NCI-H526 (cell line): Measurements from ENCODE around the gene PIM3.

Source experiments
- DNase-seq, 2 experiments: peaks; one replicate each; lab custom pipeline; 2025; lab: John Stamatoyannopoulos, UW

The PIM3 gene

DNA sequence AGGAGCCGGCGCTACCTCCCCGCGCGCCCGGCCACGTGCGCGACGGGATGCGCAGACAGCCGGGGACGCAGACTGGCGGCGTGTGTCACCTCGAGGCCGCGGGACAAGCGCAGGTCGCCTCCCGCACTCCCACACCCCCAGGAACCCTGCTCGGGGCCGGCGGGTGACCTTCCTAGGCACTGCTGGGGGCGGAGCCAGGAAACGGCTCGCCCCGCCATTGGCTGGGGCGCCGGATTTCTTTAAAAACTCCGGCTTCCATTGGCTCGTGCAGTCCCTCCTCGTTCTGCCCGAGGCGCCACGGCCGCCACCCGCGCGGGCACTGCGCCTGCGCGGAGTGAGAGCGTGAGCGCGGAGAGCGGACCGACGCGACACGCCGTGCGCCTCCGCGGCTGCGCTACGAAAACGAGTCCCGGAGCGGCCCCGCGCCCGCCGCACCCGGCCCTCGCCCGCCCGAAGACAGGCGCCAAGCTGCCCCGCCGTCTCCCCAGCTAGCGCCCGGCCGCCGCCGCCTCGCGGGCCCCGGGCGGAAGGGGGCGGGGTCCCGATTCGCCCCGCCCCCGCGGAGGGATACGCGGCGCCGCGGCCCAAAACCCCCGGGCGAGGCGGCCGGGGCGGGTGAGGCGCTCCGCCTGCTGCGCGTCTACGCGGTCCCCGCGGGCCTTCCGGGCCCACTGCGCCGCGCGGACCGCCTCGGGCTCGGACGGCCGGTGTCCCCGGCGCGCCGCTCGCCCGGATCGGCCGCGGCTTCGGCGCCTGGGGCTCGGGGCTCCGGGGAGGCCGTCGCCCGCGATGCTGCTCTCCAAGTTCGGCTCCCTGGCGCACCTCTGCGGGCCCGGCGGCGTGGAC, at the start of gene PIM3:
Gene PIM3, plus strand, starts transcription at position 614 of the 846 bp plus-strand sequence. Its CDS starts 176 bp downstream, at position 790.
- peak; percentile 78 to 94 for DNase-seq

DNA sequence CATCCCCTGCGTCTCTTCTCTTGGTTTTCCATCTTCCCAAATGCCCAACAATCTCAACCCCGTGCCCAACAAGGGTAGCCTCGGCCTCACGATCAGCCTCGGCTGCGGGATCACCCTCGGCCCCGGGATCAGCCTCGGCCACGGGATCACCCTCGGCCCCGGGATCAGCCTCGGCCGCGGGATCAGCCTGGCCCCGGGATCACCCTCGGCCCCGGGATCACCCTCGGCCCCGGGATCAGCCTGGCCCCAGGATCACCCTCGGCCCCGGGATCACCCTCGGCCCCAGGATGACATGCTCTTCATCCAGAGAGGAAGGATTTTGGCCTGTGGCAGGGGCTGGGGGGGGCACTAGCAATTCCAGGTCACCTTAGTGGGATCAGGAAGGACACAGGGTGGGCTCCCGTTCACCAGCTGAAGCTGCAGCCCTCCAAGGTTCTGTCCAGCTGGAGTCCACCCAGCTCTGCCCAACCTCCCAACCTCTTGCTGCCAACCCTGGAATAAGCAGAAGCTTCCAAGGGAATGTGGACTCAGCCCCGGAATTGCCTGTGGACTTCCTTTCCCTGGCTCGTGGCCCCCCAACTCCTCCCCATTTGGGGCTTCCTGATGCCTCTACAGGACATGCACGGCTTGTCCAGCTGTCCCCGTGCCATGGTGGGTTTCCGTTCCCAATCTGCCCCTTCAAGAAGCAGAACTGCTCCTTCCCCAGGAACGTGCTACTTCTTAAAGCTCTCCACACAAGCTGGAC, 48.5 kb upstream of the PIM3 start:
- no peak for DNase-seq

DNA sequence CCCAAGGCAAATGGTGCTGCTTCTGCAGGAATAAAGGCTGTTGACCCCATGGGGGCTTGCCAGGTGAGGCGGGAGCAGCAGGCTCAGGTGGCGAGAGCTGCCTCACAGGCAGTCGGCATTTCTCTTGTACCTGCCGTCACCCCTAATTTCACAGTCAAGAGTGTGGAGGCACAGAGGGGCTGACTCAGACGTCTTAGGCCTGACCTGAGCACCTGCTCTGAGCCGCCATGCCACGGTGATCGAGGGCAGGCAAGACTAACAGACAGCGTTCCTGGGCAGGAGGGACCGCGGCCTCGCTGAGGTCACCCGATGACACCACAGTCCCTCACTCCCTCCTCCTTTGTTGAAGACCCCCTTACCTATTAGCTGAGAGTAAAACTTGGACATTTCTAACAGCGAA, 47.5 kb upstream of the PIM3 start:
- DNase-seq, result no peak

DNA sequence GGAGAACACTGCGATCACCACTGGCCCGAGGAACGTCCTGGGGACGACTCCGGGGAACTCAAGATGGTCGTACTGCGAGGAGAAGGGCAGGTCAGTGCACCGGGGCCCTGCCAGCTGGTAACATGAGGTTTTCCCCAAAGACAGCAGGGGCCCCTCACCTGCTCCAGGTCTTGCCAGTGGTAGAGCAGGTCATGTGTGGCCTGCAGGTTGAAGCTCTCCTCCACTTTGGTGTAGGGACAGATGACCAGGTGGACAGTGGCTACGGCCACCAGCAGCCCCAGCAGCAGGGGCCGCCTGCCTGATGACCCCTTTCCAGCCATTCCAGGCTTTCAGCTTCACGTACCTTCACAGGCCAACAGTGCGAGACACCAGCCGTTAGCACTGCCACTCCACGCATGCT, 47.1 kb upstream of the PIM3 start:
- no peak for DNase-seq

DNA sequence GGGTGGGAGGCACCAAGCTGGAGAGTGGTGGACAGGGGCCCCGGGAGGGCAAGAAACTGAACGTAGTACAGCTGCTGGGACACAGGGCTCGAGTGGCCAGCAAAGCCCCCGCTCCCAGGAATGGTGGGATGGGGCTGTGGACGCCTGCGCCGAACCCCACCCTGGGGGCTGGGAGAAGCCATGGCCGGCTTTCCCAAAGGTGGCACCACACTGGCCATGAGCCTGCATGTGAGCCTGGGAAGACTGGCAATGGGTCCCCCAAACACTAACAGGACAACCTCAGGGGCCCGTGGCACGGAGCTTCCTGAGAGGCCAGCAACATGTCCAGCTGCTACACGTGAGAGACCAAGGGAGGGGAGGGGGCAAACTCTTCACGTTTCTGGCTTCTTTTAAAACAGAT, 46.3 kb upstream of the PIM3 start:
- no peak for DNase-seq

DNA sequence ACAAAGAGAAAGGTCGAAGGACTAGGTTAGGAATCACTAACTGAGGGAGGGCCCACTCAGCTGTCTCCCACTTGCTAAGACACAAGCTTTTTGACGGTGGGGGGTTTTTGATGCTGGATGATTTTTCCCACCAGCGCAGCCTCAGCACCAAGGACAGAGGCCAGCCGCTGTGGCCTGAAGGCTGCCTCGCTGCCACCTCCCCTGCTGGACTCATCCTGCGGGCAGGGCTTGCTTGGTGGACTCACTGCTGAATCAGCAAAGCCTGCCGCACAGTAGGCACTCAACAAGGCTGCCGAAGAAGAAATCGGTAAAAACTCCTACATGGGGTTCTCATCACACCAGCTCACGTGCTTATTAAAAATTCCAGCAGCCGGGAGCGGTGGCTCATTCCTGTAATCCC, 45.0 kb upstream of the PIM3 start:
- no peak for DNase-seq

DNA sequence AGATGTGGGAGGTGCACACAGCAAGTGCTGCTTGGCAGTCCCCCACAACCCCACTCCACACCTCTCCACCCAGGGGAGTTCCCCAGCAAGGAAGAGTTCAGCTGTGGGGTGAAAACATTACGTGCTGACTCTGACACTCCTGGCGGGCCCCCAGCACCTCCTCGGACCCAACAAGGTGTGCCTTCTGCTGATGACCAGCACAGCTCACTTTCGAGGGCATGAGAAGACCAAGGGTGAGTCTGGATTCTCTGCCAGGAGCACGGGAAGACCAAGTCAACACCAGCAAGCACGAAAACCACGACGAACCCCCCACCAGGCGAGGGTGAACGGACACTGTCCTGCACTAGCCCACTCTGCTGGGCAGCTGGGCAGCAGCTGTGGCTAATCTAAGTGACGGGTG, 43.7 kb upstream of the PIM3 start:
- no peak for DNase-seq

DNA sequence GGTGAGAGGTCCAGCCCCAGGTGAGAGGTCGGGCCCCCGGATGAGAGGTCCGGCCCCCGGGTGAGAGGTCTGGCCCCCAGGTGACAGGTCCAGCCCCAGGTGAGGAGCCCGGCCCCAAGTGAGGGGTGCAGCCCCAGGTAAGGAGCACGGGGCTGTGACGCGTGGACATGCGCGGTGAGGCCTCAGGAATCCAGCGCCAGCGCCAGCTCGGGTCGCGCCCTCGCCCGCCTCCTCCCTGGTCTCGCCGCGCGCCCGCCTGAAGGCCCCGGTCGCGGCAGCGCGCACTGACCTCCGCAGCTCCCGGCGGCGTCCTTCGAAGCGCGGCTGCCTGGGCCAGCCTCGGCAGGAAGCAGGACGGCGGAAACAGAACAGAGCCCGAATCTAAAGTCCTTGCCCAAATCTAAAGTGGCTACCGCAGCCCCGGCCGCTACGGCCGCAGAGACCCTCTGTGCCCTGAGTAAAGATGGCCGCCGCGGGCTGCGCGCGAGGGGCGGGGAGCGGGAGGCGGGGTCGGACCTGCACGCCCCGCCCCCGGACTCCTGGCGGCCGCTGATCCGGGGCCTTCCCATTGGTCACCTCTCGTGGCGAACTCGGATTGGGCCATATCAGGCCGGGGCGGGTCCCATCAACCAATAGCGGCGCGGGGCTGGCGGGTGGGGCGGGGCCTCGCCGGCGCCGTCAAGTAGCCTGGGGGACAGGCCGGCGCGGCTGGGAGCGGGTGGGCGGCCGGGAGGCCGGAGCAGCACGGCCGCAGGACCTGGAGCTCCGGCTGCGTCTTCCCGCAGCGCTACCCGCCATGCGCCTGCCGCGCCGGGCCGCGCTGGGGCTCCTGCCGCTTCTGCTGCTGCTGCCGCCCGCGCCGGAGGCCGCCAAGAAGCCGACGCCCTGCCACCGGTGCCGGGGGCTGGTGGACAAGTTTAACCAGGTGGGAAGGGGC, 42.3 kb upstream of the PIM3 start, which contains the start of the genes ALG12 and CRELD2:
Gene ALG12, minus strand, starts transcription at position 465 of the 937 bp plus-strand sequence. CDS start 4,673 bp downstream, outside the sequence.
Gene CRELD2, plus strand, starts transcription at position 661 of the 937 bp plus-strand sequence. Its CDS starts 136 bp downstream, at position 797.
- peak; percentile 79 to 95 for DNase-seq

DNA sequence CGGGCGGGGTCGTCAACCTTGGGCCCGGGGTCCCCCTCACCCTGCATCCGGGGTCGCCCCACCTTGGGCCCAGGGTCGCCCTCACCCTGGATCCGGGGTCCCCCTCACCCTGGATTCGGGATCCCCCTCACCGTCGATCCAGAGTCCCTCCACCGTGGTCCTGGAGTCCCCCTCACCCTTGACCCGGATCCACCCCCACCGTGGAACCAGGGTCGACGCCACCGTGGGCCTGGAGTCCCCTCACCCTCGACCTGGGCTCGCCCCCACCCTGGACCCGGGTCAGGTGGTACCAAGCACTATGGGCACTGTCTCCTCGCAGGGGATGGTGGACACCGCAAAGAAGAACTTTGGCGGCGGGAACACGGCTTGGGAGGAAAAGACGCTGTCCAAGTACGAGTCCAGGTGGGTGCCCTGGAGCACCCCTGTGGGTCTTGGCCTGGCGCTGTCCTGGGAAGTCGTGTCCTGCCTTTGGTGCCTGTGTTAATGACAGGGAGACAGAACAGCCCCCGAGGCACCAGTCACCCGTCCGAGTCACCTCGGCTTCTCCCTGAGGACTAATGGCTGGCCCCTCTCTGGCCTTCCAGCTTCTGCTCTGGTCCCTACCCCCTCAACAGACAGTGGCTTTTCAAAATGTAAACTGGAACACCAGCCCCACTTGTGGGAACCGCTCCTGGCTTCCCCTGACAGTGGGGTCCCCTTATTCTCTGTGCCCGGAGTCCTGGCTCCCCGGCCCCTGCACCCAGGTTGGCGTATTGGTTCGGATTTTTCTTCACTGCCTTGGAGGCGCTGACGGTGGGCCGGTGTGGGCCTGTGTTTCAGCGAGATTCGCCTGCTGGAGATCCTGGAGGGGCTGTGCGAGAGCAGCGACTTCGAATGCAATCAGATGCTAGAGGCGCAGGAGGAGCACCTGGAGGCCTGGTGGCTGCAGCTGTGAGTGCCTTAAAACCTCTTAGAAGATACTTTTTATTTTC, 41.4 kb upstream of the PIM3 start:
- DNase-seq, result no peak

DNA sequence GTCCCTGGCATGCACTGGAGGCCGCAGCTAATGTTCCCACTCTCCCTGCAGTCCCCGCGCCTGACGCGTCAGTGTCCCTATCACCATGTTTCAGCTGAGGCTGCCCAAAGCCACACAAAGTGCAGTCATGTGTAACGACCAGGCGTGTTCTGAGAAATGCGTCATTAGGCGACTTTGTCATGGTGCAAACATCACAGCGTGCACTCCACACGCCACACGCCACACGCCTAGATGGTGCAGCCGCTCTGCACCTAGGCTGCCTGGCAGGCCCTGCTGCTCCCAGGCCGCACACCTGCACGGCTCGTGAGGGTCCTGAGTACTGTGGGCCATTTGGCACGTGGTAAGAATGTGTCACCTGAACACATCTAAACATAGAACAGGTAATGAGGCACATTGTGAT, 39.7 kb upstream of the PIM3 start:
- DNase-seq, result no peak

DNA sequence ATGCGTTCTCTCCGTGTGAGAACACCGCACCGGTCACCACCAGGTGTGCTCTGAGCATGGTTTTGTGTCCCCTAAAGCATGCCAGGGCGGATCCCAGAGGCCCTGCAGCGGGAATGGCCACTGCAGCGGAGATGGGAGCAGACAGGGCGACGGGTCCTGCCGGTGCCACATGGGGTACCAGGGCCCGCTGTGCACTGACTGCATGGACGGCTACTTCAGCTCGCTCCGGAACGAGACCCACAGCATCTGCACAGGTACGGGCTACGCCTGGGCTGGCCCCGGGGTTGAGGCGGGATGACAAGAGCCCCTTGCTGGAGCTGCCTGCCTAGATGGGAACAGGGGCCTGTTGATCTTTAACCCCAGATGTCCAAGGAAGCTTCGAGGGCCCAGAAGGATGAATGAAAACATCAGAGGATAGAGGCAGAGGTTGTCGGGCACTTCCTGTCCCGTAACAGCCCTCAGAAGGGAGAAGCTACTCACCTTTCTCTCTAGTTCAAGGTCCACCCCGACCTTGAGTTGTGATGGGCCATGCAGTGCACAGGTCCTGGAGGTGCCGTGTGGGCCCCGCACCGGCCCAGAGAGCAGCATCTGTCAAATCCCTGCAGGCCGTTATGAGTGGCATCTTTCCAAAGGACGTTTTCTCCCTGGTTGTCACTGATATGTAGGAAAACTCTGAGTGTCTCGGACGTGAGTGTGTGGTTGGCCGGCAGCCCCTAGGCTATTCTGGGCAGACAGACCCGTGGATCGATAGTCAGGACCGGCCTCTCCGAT, 38.9 kb upstream of the PIM3 start:
- no peak for DNase-seq

DNA sequence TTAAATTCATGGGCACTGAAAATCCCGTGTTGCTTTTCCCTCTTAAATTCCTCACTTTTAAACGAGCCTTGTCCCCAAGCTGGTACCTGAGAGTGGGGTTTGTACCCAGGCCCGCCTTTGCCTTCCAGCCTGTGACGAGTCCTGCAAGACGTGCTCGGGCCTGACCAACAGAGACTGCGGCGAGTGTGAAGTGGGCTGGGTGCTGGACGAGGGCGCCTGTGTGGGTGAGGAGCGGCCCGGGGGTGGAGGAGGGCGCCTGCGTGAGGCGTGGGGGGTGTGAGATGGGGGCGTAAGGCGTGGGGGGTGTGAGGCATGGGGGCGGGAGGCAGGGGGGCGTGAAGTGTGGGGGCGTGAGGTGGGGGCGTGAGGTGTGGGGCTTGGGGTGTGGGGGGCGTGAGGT, 38.1 kb upstream of the PIM3 start:
- no peak for DNase-seq

DNA sequence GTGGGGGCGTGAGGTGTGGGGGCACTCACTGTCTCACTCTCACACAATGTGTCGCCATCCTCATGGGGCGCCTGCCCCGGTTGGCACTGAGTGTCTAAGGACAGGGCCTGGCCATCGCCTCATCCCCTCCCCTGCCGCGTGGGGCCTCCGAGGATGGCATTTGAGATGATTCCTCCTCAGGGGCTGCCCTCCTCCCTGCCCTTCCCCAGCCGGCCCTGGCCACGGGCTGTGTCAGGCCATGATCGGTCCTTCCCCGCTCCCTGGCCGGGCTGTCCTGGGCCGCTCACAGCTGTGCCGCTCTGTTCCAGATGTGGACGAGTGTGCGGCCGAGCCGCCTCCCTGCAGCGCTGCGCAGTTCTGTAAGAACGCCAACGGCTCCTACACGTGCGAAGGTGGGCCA, 37.6 kb upstream of the PIM3 start:
- DNase-seq, result no peak

DNA sequence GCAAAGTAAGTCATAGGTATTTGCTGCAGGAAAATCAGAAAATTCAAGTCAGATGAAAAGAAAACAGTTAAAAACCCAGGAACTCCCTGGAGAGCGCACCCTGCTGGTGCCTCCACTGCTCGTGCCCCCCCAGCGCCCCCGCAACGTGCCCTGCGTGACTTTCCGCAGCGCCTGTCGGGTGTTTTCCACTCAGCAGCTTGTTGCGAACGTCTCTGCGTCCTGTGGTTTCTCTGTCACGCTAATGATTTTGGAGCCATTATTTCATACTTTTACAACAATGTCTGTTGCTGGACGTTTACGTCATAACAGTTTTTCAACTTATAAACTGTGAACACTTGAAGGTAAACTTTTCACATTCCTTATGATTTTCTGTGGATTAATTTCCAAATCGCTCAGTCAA, 37.1 kb upstream of the PIM3 start:
- no peak for DNase-seq

DNA sequence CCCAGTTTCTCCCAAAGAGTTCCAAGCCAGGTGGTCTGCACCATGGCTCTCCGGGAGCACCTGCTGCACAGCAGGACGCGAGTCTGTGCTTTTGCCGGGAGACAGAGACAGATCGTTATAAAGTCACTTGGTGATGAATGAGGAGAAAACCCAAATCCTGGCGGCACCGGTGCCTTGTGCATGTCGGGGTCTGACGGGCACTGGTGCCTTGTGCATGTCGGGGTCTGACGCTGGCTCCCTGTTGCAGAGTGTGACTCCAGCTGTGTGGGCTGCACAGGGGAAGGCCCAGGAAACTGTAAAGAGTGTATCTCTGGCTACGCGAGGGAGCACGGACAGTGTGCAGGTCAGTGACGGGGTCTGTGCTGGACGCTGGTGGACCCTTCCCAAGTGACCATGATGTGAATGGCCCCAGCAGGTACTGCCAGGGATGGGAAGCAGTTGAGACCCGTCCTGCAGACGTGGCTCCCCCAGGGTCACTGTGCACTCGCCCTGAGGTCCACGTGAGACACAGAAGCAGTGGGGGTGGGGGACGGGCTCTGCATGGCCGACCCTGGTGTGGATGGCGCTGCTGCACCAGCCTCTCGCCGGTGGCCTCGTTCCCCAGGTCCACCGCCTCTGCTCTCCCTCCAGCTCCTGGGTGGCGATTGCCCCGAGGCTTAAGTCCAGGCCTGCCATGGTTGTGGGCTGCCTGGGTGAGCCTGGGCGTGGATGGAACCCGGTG, 36.3 kb upstream of the PIM3 start:
- no peak for DNase-seq

DNA sequence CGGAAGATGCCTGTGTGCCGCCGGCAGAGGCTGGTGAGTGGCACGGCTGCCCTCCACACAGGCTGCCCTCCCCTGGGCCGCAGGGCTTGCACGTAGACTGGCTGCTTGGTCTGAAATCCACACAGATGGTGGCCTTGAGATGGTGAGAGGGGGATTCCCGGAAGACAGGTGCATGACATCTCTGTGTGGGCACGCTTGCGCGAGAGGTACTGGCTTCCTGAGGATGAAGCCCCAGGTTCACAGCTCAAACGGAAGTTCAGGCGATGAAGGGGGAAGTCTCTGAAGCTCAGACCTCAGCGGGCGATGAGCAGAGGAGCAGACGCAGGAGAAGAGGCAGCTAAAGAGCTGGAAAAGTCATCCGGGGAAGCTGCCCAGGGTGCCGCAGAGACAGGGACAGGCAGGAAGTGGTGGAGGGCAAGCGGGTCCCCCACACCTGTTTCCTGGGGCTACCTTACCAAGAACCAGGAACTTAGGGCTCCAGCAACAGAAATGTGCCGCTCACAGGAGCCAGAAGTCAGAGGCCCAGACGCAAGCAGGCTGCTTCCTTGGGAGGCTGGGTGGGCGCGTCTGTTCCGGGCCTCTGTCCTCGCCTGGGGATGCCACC, 34.9 kb upstream of the PIM3 start:
- no peak for DNase-seq

DNA sequence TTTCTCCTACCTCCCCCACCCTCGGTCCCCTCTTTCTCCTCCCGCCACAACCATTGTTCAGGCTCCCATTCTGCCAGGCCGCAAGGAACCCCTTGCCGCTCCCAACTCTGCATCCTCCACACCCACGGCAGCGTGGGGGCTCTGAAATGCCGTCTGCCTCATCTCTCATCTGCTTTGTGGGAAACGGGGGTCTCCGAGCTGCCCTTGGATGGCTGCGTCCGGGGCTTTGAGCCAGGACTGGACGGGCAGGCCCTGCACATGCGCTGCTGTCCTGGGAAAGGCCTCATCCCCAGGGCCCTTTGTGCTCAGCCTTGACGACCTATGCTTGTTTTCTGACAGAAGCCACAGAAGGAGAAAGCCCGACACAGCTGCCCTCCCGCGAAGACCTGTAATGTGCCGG, 33.7 kb upstream of the PIM3 start:
- no peak for DNase-seq

DNA sequence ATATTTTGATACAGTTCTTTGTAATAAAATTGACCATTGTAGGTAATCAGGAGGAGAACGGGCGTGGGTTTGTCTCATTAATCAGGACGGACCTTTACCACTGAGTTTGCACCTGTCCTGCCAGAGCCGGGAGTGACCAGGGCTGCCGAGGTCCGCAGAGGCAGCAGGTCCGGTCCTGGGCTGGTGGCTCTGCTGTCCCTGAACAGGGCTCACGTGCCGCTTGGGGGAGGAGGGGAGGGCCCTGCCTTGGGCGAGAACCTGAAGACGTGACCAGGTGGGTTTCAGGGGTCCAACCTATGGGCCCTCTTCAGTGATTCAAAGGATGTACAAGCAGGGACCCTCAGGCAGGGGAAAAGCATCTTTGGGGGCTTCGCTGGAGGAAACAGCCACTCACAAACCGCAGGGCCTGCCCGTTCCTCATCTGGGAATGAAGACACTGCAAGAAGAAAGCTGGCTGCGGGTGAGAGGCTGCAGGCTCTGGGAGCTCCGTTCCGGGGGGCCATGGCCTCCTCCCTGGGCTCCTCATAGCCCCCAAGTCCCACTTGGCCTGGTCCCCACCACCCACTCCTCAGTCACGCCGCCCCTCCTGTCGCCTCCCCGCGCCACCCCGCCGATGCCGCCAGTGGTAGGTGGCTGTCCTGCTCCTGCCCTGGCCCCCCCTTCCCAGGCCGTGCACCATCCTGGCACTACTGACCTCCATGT, 32.9 kb upstream of the PIM3 start:
- DNase-seq, result no peak

DNA sequence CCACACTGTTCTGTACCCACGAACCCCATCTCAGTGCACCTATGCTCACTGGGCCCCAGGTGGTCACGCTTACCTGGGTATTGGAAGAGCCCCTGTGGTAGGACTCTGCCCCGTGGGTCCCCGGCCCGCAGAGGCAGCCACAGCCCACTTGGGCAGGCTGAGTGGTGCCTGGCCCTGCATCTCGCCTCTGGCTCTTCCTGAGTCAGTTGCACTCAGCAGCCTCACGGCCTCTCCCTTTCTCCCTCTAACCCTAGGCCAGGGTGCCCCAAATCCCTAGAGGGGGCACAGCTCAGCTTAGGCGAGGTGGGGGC, 32.4 kb upstream of the PIM3 start:
- DNase-seq, result no peak
